HCEC 1CT (cell line): ENCODE data around the gene NT5C1A.

ENCODE experiments used
- DNase-seq: peaks from one replicate; pipeline ENCODE4 v3.0.0-alpha.2; 2017

Gene NT5C1A

DNA sequence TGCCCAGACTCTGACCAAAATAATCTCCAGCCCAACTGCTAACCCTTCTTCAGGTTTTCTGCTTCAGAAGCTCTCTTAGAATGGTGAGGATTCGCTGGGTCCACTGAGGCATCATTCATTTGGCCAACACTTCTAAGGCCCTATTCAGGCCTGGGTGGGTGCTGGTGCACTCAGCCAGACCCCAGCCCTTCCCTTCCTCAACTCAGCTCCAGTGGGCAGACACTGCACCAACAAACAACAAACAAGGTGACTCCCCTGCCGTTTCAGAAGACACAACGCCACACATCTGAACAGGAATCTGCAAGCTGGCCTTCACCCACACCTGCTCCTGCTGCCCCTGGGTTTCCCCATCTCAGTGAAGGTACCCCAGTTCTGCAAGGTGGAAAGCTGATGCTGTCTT, 38.5 kb downstream of the NT5C1A start:
- no peak for DNase-seq

GRCh38 chr1:39632682-39633417, 39.1 kb downstream of the NT5C1A start:
- no peak for DNase-seq

- DNase-seq, result no peak
Observed at GRCh38 chr1:39632323-39632681, 39.6 kb downstream of the NT5C1A start.

DNA sequence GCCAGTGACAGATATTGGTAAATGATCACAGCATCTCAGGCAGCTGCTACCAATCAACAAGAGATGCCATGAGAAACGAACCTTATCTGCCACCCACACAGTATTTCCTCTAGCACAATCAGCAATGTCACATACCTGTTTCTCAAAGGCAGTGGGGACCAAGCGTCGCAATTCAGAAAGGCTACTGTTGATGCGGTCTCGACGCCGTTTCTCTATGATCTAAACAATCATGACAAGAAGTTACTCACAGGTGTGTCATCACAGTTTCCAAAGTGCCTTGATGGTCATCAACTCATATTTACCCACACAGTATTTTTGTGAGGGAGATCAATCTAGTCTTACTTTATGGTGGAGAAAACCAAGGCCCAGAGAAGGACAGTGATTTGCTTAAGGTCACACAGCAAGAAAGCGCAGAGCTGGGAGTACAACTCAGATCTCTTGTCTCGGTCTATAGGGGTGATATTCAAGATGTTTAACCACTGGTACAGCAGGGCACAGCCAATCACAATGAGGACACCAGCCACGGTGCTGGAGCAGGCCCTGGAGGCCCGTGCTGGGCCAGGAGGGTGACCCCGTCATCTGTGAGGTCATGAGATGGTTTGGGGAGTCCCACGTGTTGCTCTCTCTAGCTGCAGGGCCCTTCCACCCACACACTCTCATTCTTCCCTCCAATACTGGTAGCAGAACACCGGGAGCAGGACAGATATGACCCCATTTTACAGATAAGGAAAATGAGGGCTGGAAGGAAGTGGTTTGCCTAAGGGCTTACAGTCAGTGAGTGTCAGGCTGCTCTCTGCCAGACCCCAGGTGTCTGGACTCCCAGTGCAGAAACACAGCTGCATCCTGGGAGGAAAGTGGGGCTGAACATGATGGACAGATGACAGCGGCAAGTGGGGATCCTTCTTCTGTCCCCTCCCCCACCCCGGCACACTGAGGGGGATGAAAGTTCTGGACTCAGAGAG, 40.3 kb downstream of the NT5C1A start:
- no peak for DNase-seq

- no peak for DNase-seq
Observed at GRCh38 chr1:39628807-39629350, 43.0 kb downstream of the NT5C1A start.

DNA sequence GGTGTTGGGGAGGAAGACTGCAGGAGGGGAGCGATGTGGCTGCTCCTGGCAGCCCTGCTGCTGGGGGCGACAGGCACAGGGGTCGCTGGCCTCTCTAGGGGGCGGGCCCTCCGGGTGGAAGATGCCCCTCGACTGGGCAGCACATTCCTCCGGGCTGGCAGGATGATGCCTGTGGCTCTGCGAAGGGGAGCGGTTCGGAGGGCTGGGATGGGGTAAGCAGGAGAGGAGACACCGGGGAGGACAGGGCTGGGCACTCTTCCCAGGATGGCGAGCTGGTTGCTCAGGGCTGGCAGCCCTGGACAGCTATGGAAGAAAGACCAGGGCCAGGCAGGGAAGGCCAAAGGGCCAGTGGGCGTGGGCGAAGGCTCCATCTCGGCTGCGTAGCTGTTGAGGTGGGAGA, 45.3 kb downstream of the NT5C1A start:
- DNase-seq, result no peak

- peak; percentile 17 for DNase-seq
Observed at GRCh38 chr1:39625462-39626273, 46.2 kb downstream of the NT5C1A start.

DNA sequence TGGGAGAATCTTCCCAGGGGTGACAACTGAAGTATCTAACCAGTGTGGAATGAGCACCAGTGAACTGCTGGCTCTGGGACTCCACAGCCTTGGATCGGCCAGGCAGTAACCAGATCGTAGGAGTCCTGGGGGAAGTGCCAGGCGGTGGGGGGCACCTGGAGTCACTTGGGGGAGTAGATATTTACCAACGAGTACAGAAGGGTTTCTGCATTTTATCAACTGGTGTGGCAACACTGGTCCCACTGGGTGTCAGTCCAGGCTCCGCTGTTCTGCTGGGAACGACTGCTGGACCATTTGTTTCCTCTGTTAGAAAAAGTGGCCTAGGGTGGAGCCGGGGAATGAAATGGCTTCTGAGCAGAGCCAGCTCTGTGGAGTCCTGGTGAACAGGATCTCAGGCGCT, 46.9 kb downstream of the NT5C1A start:
- DNase-seq, result no peak

GRCh38 chr1:39623053-39623452, 48.9 kb downstream of the NT5C1A start:
- DNase-seq, result no peak

DNA sequence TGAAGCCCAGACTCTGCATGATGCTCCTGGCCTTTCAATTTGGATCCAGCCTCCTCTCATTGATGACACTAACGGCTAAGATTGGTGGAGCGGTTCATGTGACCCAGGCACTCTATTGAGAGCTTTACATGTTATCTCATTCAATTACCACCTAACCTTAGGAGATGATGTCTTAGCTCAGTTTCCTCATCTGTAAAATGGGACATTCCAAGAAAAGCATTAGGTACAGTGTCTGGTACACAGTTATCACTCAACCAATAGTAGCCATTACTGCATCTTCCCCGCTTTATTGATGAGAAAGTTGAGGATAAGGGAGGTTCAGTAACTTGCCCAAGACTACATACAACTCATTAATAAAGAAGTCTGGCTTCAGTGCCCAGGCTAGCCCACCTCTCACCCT, 49.5 kb downstream of the NT5C1A start:
- DNase-seq, result no peak

DNA sequence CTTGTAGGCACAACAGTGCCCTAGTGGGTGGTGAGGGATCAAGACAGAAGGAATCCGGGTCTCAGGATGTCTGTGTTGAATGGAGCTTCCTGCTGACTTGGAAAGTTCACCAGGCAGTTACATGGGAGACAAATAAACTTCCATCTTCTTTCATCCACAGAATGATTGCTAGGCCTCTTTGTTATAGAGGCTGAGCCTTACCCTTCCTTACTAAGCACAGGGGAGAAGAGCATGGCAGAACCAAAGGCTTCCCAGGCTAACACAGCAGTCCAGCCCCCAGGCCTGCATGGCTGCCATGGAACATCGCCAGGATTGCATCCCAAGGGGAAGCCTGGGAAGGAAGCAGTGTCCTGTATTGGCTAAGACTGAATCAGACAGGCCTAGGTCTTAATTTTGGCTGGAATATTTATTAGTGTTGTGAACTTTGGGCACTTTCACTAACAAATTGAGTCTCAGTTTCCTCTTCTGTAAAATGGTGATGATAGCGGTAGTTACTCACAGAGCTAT, 51.2 kb downstream of the NT5C1A start:
- no peak for DNase-seq

- no peak for DNase-seq
Observed at GRCh38 chr1:39617488-39618049, 54.3 kb downstream of the NT5C1A start.

- DNase-seq, result no peak
Observed at GRCh38 chr1:39615086-39615673, 56.7 kb downstream of the NT5C1A start.

- no peak for DNase-seq
Observed at GRCh38 chr1:39614488-39614887, 57.4 kb downstream of the NT5C1A start.

DNA sequence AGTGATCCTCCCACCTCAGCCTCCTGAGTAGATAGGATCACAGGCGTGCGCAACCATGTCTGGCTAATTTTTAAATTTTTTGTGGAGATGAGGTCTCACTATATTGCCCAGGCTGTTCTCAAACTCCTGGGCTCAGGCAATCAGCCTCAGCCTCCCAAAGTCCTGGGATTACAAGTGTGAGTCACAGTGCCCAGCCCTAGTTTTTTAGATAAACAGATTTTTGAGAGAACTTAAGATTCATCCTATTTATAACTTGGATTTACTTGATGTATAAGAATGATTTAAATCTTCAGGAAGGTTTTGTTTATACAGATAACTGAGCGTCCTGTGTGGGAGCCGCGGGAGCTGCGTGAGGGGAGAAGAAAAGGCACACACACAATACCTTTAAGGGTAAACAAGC, 58.7 kb downstream of the NT5C1A start:
- peak; percentile 36 for DNase-seq

- peak; percentile 37 for DNase-seq
Observed at GRCh38 chr1:39609618-39610331, 62.1 kb downstream of the NT5C1A start.
